Karpas-422 (cell line): Measurements from ENCODE around the gene VSNL1. TPM values are rescaled to one million over a fixed set of nuclear protein-coding genes. Genes with fewer than 3 reads are reported as not detected.

Source experiments
- DNase-seq: peaks from one replicate; pipeline ENCODE4 v3.0.0-alpha.2; 2015
- H2AFZ ChIP-seq: fragments of 200-600 bp; sonication (generic); 2 replicates; pipeline ENCODE4 v1.6.1; 2014; ENCODE audit warnings: antibody characterized with exemption, low read length, mixed read lengths
- H3K27ac ChIP-seq: fragments of 200-600 bp; sonication (generic); 2 replicates; pipeline ENCODE4 v1.5.1; 2014; ENCODE audit warnings: mild to moderate bottlenecking, low read length, moderate library complexity
- H3K27me3 ChIP-seq: fragments of 200-600 bp; sonication (generic); 2 replicates; pipeline ENCODE4 v1.6.1; 2014; ENCODE audit warnings: low read length, mixed read lengths
- H3K36me3 ChIP-seq: fragments of 200-600 bp; sonication (generic); 2 replicates; pipeline ENCODE4 v1.6.1; 2014; ENCODE audit warnings: low read length, mixed read lengths; ENCODE audit not compliant: insufficient read depth
- H3K4me1 ChIP-seq: fragments of 200-600 bp; sonication (generic); 2 replicates; pipeline ENCODE4 v1.6.1; 2014; ENCODE audit warnings: mild to moderate bottlenecking, low read length, mixed read lengths
- H3K4me2 ChIP-seq: fragments of 200-600 bp; sonication (generic); 2 replicates; pipeline ENCODE4 v1.6.1; 2014; ENCODE audit warnings: low read length, low read depth, mild to moderate bottlenecking; ENCODE audit not compliant: poor library complexity, severe bottlenecking
- H3K4me3 ChIP-seq: fragments of 200-600 bp; sonication (generic); 2 replicates; pipeline ENCODE4 v1.5.1; 2014; ENCODE audit warnings: mild to moderate bottlenecking, antibody characterized with exemption, low read length, mixed read lengths
- H3K79me2 ChIP-seq: fragments of 200-600 bp; sonication (generic); 2 replicates; pipeline ENCODE4 v1.6.1; 2014; ENCODE audit warnings: mild to moderate bottlenecking, low read length, mixed read lengths
- H3K9ac ChIP-seq: fragments of 200-600 bp; sonication (generic); 2 replicates; pipeline ENCODE4 v1.6.0; 2014; ENCODE audit warnings: low read length
- H3K9me2 ChIP-seq: fragments of 200-600 bp; sonication (generic), shearing (Covaris generic); replicated peaks from 2 replicates; pipeline ENCODE4 v1.6.0; 2014; ENCODE audit warnings: mild to moderate bottlenecking, low read length, moderate library complexity; ENCODE audit not compliant: insufficient read depth
- H3K9me3 ChIP-seq: fragments of 300-700, 200-600 bp; sonication (generic); 2 replicates; pipeline ENCODE4 v1.6.1; 2014; ENCODE audit warnings: low read length, mixed read lengths
- H4K20me1 ChIP-seq: fragments of 200-600 bp; sonication (generic); 2 replicates; pipeline ENCODE4 v1.6.1; 2014; ENCODE audit warnings: mild to moderate bottlenecking, antibody characterized with exemption, low read length, low read depth; ENCODE audit not compliant: insufficient read depth
- total RNA-seq: library from RNA; depleted of rRNA; stranded (reverse); fragments of >200 nt; shearing (Covaris generic); gene quantifications from 2 replicates; pipeline ENCODE4 v1.2.3, GENCODE V29; 2014; ENCODE audit warnings: low replicate concordance

The VSNL1 gene
- total RNA-seq, 1 experiment from 2014 or later: not detected

DNA sequence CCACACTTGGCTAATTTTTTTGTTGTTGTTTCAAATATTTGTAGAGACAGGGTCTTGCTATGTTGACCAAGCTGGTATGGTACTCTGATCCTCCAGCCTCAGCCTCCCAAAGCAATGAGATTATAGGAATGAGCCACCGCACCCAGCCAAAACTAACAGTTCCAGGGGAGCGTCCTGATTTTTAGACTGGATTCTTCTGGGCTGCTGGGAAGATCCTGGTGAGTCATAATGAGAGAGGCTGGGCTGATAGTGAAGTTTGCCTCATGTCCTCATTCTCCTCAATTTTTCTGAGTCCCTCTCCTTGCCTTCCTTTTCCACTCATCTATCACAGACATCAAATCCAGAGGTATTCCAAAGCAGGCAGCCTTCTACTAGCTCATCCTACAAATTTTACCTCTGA is 81.3 kb downstream of the VSNL1 start:
- DNase-seq: no peak
- no peak overlapping the region for H2AFZ ChIP-seq
- no peak overlapping the region for H3K4me2 ChIP-seq
- no peak overlapping the region for H3K9ac ChIP-seq
- H3K9me2 ChIP-seq: no peaks in the 10 kb centered on the region
- no peaks in the 10 kb centered on the region for H3K36me3 ChIP-seq
- peaks cover 27% of the 10 kb centered on the region for H3K4me1 ChIP-seq
- H3K79me2 ChIP-seq: no peaks in the 10 kb centered on the region
- no peak overlapping the region for H3K4me3 ChIP-seq
- H3K27ac ChIP-seq: no peak overlapping the region
- no peaks in the 10 kb centered on the region for H3K9me3 ChIP-seq
- H4K20me1 ChIP-seq: no peaks in the 10 kb centered on the region
- no peaks in the 10 kb centered on the region for H3K27me3 ChIP-seq

- no peak for DNase-seq
- Histone ChIP-seq H3K27ac (no peak overlapping the region), H3K9me2 (no peaks in the 10 kb centered on the region), H3K4me2 (no peak overlapping the region), H4K20me1 (no peaks in the 10 kb centered on the region), H2AFZ (no peak overlapping the region), H3K4me1 (peaks cover 42% of the 10 kb centered on the region), H3K79me2 (no peaks in the 10 kb centered on the region), H3K36me3 (0 out of 2 replicates have a peak, but pooled peaks cover 3% of the 10 kb centered on the region), H3K9me3 (no peaks in the 10 kb centered on the region; the same call in 1 of the 2 replicates), H3K4me3 (no peak overlapping the region), H3K9ac (no peak overlapping the region), H3K27me3 (no peaks in the 10 kb centered on the region)
Measured at GRCh38 chr2:17625446-17625845, 85.0 kb downstream of the VSNL1 start.

DNA sequence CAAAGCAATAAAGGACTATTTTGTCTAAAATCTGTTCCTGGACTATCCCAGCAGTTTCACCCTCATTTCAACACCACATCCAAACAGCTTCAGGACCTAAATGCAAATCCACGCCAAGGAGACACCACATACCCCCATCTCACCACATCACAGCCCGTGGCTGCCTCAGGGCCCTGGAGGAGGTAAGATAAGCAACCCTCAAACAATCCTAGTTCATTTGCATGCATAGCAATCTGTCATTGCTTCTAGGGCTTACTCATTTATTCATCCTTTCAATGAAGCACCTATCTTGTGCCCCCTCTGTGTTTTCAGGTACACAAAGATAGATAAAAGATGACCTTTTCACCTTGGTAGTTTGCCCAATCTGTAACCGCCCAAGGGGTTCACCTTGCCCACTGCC is 86.5 kb downstream of the VSNL1 start:
- no peaks in the 10 kb centered on the region; the same call in 1 of the 2 replicates for H3K9me3 ChIP-seq
- peaks cover 37% of the 10 kb centered on the region for H3K4me1 ChIP-seq
- H3K9me2 ChIP-seq: no peaks in the 10 kb centered on the region
- H3K79me2 ChIP-seq: no peaks in the 10 kb centered on the region
- peak overlapping the region; percentile 82 for H2AFZ ChIP-seq
- H3K9ac ChIP-seq: peak overlapping the region; percentile 16; the same call in 1 of the 2 replicates
- H3K36me3 ChIP-seq: 0 out of 2 replicates have a peak, but pooled peaks cover 3% of the 10 kb centered on the region
- peak overlapping the region; percentile 14 for H3K4me3 ChIP-seq
- H3K27me3 ChIP-seq: no peaks in the 10 kb centered on the region
- H3K4me2 ChIP-seq: peak overlapping the region; percentile 62
- DNase-seq: peak; percentile 59
- H3K27ac ChIP-seq: peak overlapping the region; percentile 86
- H4K20me1 ChIP-seq: no peaks in the 10 kb centered on the region

DNA sequence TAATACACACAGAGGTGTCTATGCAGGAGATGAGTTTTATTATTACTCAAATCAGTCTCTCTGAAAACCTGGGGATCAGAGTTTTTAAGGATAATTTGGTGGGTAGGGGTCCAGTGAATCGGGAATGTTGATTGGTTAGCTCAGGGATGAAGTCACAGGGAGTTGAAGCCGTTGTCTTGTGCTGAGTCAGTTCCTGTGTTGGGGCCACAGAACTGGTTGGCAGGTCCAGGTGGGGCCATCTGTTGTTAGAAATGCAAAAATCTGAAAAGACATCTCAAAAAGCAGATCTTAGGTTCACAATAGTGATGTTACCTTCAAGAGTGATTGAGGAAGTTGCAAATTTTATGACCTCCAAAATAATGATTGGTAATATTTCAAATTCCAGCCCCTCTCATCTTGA is 86.9 kb downstream of the VSNL1 start:
- Histone ChIP-seq H3K9ac (peak overlapping the region; percentile 16; the same call in 1 of the 2 replicates), H3K79me2 (no peaks in the 10 kb centered on the region), H3K27me3 (no peaks in the 10 kb centered on the region), H3K27ac (peak overlapping the region; percentile 86), H4K20me1 (no peaks in the 10 kb centered on the region), H3K4me2 (peak overlapping the region; percentile 62), H3K36me3 (0 out of 2 replicates have a peak, but pooled peaks cover 3% of the 10 kb centered on the region), H3K9me2 (no peaks in the 10 kb centered on the region), H3K4me1 (peaks cover 37% of the 10 kb centered on the region), H2AFZ (peak overlapping the region; percentile 82), H3K9me3 (no peaks in the 10 kb centered on the region; the same call in 1 of the 2 replicates), H3K4me3 (peak overlapping the region; percentile 14)
- peak; percentile 79 for DNase-seq

DNA sequence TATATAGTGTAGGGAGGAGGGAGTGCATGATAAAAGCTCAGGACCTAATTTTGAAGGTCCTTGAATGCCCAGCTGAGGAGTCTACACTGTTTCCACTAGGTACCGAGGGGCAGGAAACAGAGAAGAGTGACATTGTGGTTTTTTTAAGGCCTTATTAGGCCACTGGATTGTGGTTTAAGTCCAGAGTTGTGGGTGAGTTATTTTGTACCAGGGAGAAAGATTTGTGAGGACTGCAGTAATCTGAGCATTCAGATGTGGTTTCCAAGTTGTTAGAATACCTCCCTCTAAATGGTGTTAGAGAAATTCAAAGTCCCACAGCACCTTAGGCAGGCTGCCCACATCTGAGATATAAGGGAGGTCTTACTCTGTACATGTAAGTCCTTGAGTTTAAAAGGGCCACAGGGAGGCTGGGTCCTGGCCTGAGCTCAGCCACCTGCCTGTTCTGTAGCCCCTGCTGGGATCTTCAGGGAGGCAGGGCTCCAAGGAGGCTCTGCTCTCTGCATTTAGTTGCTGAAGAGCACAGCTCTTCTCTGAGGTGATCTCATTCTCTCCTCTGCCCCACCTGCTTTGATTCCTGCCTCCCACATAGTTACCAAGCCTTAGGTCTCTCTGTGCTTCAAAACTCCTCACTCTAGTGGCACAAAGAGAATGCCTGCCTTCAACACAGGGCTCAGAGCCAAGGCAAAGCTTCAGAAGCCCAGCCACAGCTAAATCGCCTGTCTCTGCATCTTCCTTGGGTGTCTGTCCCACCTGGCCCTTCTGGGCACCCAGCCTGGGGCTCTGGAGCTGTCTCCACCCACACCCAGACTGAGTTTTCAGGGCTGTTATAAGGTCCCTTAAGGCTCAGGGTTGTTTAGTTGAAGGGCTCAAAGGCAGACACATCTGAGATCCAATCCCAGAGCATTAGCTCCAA is 88.1 kb downstream of the VSNL1 start:
- H3K9ac ChIP-seq: peak overlapping the region; percentile 49
- DNase-seq: no peak
- H3K79me2 ChIP-seq: no peaks in the 10 kb centered on the region
- H3K27ac ChIP-seq: peak overlapping the region; percentile 86
- peaks cover 44% of the 10 kb centered on the region for H3K4me1 ChIP-seq
- no peaks in the 10 kb centered on the region for H4K20me1 ChIP-seq
- no peaks in the 10 kb centered on the region for H3K27me3 ChIP-seq
- H3K9me3 ChIP-seq: no peaks in the 10 kb centered on the region; the same call in 1 of the 2 replicates
- H3K4me3 ChIP-seq: peak overlapping the region; percentile 12; the same call in 1 of the 2 replicates
- 0 out of 2 replicates have a peak, but pooled peaks cover 3% of the 10 kb centered on the region for H3K36me3 ChIP-seq
- no peaks in the 10 kb centered on the region for H3K9me2 ChIP-seq
- H2AFZ ChIP-seq: peak overlapping the region; percentile 82
- peak overlapping the region; percentile 62 for H3K4me2 ChIP-seq

DNA sequence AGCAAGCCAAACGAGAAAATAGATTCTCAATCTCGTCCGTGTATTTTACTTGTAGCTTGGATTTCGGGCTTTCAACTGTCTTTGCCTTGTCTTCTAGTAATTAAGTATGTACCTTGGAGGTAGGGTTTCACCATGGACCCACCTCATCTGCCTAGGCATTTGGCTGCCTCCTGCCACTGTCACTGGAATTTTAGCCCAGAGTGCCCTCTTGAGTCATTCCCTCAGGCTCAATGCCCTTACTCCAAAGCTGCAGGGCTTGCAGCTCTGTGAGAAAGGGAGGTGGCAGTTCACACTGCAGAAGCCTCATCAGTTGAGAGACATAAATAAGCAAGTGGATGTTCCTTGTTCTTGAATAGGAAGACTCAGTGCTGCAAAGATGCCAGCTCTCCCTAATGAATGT is 89.6 kb downstream of the VSNL1 start:
- H3K79me2 ChIP-seq: no peaks in the 10 kb centered on the region
- no peak for DNase-seq
- no peaks in the 10 kb centered on the region; the same call in 1 of the 2 replicates for H3K9me3 ChIP-seq
- no peak overlapping the region for H3K4me2 ChIP-seq
- H3K27me3 ChIP-seq: no peaks in the 10 kb centered on the region
- peaks cover 57% of the 10 kb centered on the region for H3K4me1 ChIP-seq
- H2AFZ ChIP-seq: peak overlapping the region; percentile 33; the same call in 1 of the 2 replicates
- H4K20me1 ChIP-seq: no peaks in the 10 kb centered on the region
- 0 out of 2 replicates have a peak, but pooled peaks cover 3% of the 10 kb centered on the region for H3K36me3 ChIP-seq
- H3K4me3 ChIP-seq: no peak overlapping the region
- no peak overlapping the region for H3K27ac ChIP-seq
- H3K9ac ChIP-seq: no peak overlapping the region
- no peaks in the 10 kb centered on the region for H3K9me2 ChIP-seq

- H3K9me3 ChIP-seq: no peaks in the 10 kb centered on the region
- no peaks in the 10 kb centered on the region for H4K20me1 ChIP-seq
- no peaks in the 10 kb centered on the region for H3K9me2 ChIP-seq
- no peak overlapping the region for H3K4me2 ChIP-seq
- no peaks in the 10 kb centered on the region for H3K27me3 ChIP-seq
- no peak overlapping the region for H3K4me3 ChIP-seq
- H3K27ac ChIP-seq: no peak overlapping the region
- 0 out of 2 replicates have a peak overlapping the region, but pooled peaks have one; percentile 13 for H3K9ac ChIP-seq
- H3K4me1 ChIP-seq: peaks cover 68% of the 10 kb centered on the region
- H3K36me3 ChIP-seq: no peaks in the 10 kb centered on the region
- H2AFZ ChIP-seq: peak overlapping the region; percentile 54; the same call in 1 of the 2 replicates
- no peaks in the 10 kb centered on the region for H3K79me2 ChIP-seq
- no peak for DNase-seq
Measured at GRCh38 chr2:17634997-17635396, 94.5 kb downstream of the VSNL1 start.

GRCh38 chr2:17636257-17636656 is 95.8 kb downstream of the VSNL1 start:
- Histone ChIP-seq H3K4me3 (peak overlapping the region; percentile 17; the same call in 1 of the 2 replicates), H4K20me1 (no peaks in the 10 kb centered on the region), H3K9me2 (no peaks in the 10 kb centered on the region), H3K9ac (0 out of 2 replicates have a peak overlapping the region, but pooled peaks have one; percentile 12), H2AFZ (no peak overlapping the region), H3K4me1 (peaks cover 68% of the 10 kb centered on the region), H3K4me2 (peak overlapping the region; percentile 95), H3K79me2 (no peaks in the 10 kb centered on the region), H3K9me3 (no peaks in the 10 kb centered on the region), H3K36me3 (no peaks in the 10 kb centered on the region), H3K27ac (peak overlapping the region; percentile 97), H3K27me3 (no peaks in the 10 kb centered on the region)
- no peak for DNase-seq
